Calu3 (cell line): Measurements from ENCODE around the gene RSPRY1. TPM values are rescaled to one million over a fixed set of nuclear protein-coding genes. Genes with fewer than 3 reads are reported as not detected.
A peak's percentile ranks its signal among the peaks of the same experiment; 100 is the strongest.

Experiments
- Bru-seq: library from RNA; stranded (reverse); fragments of 400-500 nt; gene quantifications from one replicate; lab custom pipeline; 2021; lab: Mats Ljungman, UMichigan
- BruChase-seq, 2 experiments: library from RNA; stranded (reverse); fragments of 400-500 nt; gene quantifications; one replicate each; lab custom pipeline; 2021; lab: Mats Ljungman, UMichigan
- BruUV-seq: library from RNA; stranded (reverse); fragments of 400-500 nt; replicated peaks from 2 replicates; lab custom pipeline; 2021; lab: Mats Ljungman, UMichigan
- CTCF ChIA-PET: fragments of 300-600 bp; sonication (Branson Sonifier 250); formaldehyde crosslinking; loops from one replicate; lab custom pipeline; 2022; ENCODE audit warnings: antibody characterized with exemption; lab: Charles Lee
- DNase-seq: peaks from one replicate; pipeline ENCODE4 v3.0.0; 2022
- H3K27ac Mint-ChIP-seq: one replicate; pipeline ENCODE4 v1.8.0; 2022; ENCODE audit warnings: mixed read lengths; ENCODE audit not compliant: unreplicated experiment
- H3K27me3 Mint-ChIP-seq: one replicate; pipeline ENCODE4 v1.8.0; 2022; ENCODE audit warnings: mixed read lengths; ENCODE audit not compliant: unreplicated experiment
- H3K36me3 Mint-ChIP-seq: one replicate; pipeline ENCODE4 v1.8.0; 2022; ENCODE audit warnings: mild to moderate bottlenecking, moderate library complexity, mixed read lengths; ENCODE audit not compliant: insufficient read depth, unreplicated experiment
- H3K4me1 Mint-ChIP-seq: one replicate; pipeline ENCODE4 v1.8.0; 2022; ENCODE audit warnings: mild to moderate bottlenecking, low read depth, mixed read lengths; ENCODE audit not compliant: unreplicated experiment
- H3K4me3 Mint-ChIP-seq: one replicate; pipeline ENCODE4 v1.8.0; 2022; ENCODE audit warnings: mild to moderate bottlenecking, low read depth, moderate library complexity, mixed read lengths; ENCODE audit not compliant: unreplicated experiment
- H3K9me3 Mint-ChIP-seq: one replicate; pipeline ENCODE4 v1.8.0; 2022; ENCODE audit warnings: low read depth, mixed read lengths; ENCODE audit not compliant: unreplicated experiment
- intact Hi-C: fragments of 100-400 bp; cut with micrococcal nuclease; formaldehyde crosslinking; loops from one replicate; pipeline ENCODE4 v1.10.0; 2022; ENCODE audit not compliant: unreplicated experiment
- long read RNA-seq: library from polyadenylated mRNA; stranded (forward); transcript quantifications from one replicate; pipeline ENCODE4 v2.0.0, GENCODE V29; 2022
- total RNA-seq: library from RNA; stranded (reverse); gene quantifications from 2 replicates; pipeline ENCODE4 v1.2.3, GENCODE V29; 2022
- TF ChIP-seq, protein P1 (sequence below): fragments of 200-600 bp; IDR thresholded peaks from one replicate; pipeline ENCODE4 v1.8.0; 2022; ENCODE audit warnings: antibody characterized with exemption; ENCODE audit not compliant: unreplicated experiment

Gene RSPRY1
- total RNA-seq: 43.6 and 47.4 TPM in 2 replicates
- percentile 82 among the genes with signal in this experiment for Bru-seq, nascent RNA
- percentile 78 among the genes with signal in this experiment for BruChase-seq, experiment 1, labeled RNA remaining after a 6-hour chase
- percentile 82 among the genes with signal in this experiment for BruChase-seq, experiment 2, labeled RNA remaining after a 2-hour chase
- long read RNA-seq, transcript RSPRY1-201 (15 exons, 3,547 nt): major isoform, 21 of 39 reads
- long read RNA-seq, partial matches to known transcripts: 4 of 39 reads
- long read RNA-seq, other reads (novel, unspliced or antisense): 14 of 39 reads

DNA sequence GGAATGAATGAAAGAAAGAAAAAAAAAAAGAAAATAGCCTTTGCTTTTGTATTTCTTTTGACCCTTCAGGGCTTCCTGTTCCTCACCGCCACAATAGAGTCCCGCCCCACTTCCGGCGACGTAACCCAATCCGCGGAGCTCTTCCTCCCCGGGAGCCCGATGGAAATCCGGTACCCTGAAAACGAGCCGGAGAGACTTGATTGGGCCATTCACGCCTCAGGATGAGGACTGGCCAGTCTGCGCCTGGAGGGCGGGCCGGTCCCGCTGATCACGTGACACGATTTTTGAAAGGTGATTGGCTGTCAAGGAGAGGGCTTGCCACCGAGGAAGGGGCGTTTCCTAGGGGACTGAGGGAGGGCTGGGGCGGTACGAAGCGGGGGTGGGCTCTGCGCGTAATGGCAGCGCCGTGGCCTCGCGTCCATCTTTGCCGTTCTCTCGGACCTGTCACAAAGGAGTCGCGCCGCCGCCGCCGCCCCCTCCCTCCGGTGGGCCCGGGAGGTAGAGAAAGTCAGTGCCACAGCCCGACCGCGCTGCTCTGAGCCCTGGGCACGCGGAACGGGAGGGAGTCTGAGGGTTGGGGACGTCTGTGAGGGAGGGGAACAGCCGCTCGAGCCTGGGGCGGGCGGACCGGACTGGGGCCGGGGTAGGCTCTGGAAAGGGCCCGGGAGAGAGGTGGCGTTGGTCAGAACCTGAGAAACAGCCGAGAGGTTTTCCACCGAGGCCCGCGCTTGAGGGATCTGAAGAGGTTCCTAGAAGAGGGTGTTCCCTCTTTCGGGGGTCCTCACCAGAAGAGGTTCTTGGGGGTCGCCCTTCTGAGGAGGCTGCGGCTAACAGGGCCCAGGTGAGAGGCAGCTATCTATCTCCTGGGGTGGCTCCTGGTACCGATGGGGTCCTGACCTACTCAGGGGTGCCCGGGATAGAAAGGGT, at the start of gene RSPRY1, which contains the start of gene PSME3IP1:
RSPRY1 (plus strand) TSS at position 385 of the 927 bp plus-strand sequence. CDS start 18,330 bp downstream, outside the sequence.
PSME3IP1 (minus strand) TSS at position 95 of the 927 bp plus-strand sequence. CDS start 12,185 bp downstream, outside the sequence.
- BruUV-seq: no TSS peak
- peak within 1 kb of the TSS; percentile 87 for H3K27ac Mint-ChIP-seq
- H3K4me3 Mint-ChIP-seq: peak within 1 kb of the TSS; percentile 93
- CTCF ChIA-PET: interaction anchor here (0.6 to 1.4 kb wide), 11 partner anchors 8 to 279 kb away, joined by 3 to 9 read pairs (median 4); partner anchors contain the start of genes ARL2BP and CPNE2
- H3K36me3 Mint-ChIP-seq: peaks cover 37% of the 10 kb centered on the region
- H3K9me3 Mint-ChIP-seq: no peaks in the 10 kb centered on the region
- TF ChIP-seq, protein P1, sequence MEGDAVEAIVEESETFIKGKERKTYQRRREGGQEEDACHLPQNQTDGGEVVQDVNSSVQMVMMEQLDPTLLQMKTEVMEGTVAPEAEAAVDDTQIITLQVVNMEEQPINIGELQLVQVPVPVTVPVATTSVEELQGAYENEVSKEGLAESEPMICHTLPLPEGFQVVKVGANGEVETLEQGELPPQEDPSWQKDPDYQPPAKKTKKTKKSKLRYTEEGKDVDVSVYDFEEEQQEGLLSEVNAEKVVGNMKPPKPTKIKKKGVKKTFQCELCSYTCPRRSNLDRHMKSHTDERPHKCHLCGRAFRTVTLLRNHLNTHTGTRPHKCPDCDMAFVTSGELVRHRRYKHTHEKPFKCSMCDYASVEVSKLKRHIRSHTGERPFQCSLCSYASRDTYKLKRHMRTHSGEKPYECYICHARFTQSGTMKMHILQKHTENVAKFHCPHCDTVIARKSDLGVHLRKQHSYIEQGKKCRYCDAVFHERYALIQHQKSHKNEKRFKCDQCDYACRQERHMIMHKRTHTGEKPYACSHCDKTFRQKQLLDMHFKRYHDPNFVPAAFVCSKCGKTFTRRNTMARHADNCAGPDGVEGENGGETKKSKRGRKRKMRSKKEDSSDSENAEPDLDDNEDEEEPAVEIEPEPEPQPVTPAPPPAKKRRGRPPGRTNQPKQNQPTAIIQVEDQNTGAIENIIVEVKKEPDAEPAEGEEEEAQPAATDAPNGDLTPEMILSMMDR: no peak
- no peaks in the 10 kb centered on the region for H3K27me3 Mint-ChIP-seq
- peaks cover 23% of the 10 kb centered on the region for H3K4me1 Mint-ChIP-seq
- intact Hi-C loops: loop anchor here (2.0 to 10.0 kb wide), 2 partner anchors 97 to 229 kb away; no protein-coding TSS in a partner anchor
- DNase-seq: peak; percentile 99

DNA sequence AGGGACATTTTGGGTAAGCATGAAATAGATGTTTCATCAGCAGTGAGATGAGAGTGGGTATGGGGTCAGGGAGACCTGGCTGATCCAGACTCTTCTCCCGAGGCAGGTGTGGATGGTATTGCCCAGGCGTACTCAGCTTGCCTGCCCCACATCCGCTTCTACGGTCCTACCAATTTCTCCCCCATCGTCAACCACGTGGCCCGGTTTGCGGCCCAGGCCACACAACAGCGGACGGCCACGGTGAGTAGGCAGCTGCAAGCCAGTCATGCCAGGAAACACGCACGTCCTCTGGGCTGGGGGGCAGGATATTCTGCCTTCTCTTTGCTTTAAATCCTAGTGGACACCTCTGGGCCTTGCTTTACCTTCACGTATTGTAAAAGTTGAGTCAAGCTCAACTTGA, 49.1 kb upstream of the RSPRY1 start:
- no TSS peak for BruUV-seq
- no peaks in the 10 kb centered on the region for H3K9me3 Mint-ChIP-seq
- CTCF ChIA-PET: no interaction called here
- DNase-seq: no peak
- peaks cover 5% of the 10 kb centered on the region for H3K36me3 Mint-ChIP-seq
- TF ChIP-seq, protein P1: no peak
- no peak overlapping the region for H3K27ac Mint-ChIP-seq
- no peaks in the 10 kb centered on the region for H3K4me1 Mint-ChIP-seq
- intact Hi-C loops: no loop called here
- no peaks in the 10 kb centered on the region for H3K27me3 Mint-ChIP-seq
- no peak overlapping the region for H3K4me3 Mint-ChIP-seq

DNA sequence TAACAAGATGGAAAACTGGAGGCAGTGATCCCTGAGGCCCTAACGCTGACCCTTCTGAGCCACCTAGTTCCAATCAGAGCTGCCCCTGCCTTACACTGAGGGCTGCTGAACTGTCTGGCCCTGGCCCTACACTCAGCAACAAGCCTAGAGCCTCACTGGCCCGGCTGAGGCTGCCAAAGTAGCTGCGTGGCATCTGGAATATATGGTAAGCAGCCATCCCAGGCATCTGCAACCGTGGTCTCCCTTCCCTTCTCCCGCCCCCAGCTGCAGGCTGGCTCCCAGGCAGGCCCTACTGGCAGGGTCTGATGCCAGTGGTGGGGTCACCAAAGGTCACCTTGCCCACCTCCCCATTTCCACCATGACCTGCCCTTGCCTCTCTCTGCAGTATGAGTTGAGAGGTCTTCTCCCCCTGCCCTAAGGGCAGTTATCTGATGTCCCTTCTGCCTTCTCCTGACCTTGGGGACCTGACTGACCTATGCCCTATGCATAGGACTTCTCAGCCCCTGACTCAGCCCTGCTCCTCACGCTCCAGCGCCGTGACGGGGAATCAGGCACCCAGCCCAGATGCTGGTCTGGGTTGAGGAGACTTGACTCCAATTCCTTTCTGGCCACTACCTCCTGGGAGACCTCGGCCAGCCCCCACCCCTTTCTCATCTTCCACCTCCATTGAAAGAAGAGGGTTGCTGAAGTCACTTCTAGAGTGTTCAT, 48.4 kb upstream of the RSPRY1 start:
- BruUV-seq: no TSS peak
- H3K27me3 Mint-ChIP-seq: no peaks in the 10 kb centered on the region

More for the DNA sequence above, 48.4 kb upstream of the RSPRY1 start:
- H3K9me3 Mint-ChIP-seq: no peaks in the 10 kb centered on the region
- DNase-seq: no peak
- no peaks in the 10 kb centered on the region for H3K4me1 Mint-ChIP-seq
- CTCF ChIA-PET: no interaction called here
- peaks cover 5% of the 10 kb centered on the region for H3K36me3 Mint-ChIP-seq
- intact Hi-C loops: no loop called here
- no peak overlapping the region for H3K27ac Mint-ChIP-seq
- TF ChIP-seq, protein P1: no peak
- H3K4me3 Mint-ChIP-seq: no peak overlapping the region
